HG03280 (cell line): ENCODE data around the gene KIF14.
"Not testable (repeated sequence)": the region's sequence is repeated elsewhere in the genome, so short reads cannot be mapped to it uniquely, and the experiment has no call there.

Experiments used
- ATAC-seq: cut with Tn5 transposase; IDR thresholded peaks from one replicate; pipeline ENCODE4 v1.9.1; 2021; ENCODE audit warnings: mild to moderate bottlenecking, moderate library complexity; ENCODE audit not compliant: unreplicated experiment

Gene KIF14

GRCh38 chr1:200547386-200547785 is 73.2 kb downstream of the KIF14 start:
- no peak for ATAC-seq

- ATAC-seq, result no peak
These were observed 74.0 kb downstream of the KIF14 start for GRCh38 chr1:200546577-200546976.

- no peak for ATAC-seq
These were observed 78.4 kb downstream of the KIF14 start for GRCh38 chr1:200542162-200542561.

DNA sequence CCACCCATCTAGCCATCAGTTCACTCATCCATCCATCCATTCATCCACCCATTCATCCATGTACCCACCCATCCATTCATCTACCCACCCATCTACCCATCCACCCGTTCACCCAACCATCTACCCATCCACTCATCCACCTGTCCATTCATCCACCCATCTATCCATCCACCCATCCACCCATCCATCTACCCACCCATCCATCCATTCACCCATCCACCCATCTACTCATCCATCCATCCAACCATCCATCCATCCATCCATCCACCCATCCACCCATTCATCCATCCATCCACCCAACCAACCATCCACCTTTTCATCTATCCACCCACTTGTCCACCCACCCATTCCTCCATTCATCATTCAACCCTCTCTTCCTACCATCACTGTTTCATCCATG is 80.3 kb downstream of the KIF14 start:
- ATAC-seq, result no peak

GRCh38 chr1:200538179-200538578 is 82.4 kb downstream of the KIF14 start:
- ATAC-seq, result no peak

GRCh38 chr1:200535605-200536004 is 84.9 kb downstream of the KIF14 start:
- ATAC-seq, result no peak

DNA sequence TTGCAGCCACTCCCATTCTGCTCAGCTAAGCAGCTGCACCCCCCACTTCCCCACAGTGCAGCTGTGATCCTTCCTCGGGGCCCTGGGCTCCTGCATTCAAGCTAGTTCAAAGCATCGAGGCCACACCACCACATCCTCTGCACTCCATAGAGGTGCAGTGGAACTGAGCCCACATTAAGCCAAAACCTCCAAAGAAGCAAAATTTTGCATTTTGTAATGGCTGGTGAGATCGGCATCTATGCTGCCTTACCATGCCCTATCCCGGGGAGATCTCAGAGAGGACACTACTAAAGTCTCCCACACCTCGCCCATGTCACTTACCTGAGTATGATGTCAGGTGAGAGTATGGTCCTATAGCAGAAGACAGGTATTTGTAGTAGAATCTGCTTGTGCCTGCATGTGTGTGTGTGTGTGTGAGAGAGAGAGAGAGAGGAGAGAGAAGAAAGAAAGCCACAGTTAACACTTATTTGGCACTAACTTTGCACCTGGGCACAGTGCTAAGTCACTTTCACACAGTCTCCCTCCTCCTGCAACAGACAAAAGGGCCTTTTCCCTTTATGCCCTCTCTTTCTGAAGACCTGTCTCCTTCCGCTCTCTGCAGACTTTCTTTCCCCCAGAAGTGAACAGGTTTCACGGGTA is 89.8 kb downstream of the KIF14 start:
- ATAC-seq, result no peak

DNA sequence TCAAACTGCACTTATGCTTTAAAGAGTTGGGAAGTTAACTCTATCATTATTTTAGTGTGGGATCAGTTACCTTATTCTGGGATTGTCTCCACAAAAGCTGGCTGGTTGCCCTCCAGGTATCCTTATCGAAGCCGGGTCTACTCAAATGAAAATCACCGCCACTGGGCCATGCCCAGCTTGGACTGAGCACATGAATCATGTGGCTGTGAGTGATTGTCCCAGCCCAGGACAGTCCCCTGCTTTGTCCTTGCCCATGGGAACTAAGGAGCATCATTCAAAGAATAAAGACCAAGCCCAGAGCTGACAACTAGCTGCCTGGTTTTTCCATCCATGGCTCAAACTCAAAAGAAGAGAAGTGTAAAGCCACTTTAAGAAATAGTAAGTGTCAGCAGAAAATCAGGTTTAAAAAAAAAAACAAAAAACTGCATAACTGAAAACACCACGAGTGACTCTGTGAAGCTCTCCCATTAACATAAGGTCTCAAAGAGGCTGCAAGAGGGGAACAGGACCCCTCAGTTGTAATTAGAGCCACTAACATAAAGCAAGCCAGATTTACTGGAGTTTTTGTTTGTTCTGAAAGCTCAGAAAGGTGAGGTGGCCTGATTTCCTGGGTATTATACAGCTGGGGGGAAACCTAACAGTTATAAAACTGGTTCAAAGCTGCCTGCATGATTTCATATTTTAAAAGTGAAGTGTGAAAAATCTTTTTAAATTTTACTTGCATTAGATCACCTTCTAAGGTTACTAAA is 91.5 kb downstream of the KIF14 start:
- ATAC-seq, result no peak

GRCh38 chr1:200527670-200528069 is 92.9 kb downstream of the KIF14 start:
- ATAC-seq, result no peak

DNA sequence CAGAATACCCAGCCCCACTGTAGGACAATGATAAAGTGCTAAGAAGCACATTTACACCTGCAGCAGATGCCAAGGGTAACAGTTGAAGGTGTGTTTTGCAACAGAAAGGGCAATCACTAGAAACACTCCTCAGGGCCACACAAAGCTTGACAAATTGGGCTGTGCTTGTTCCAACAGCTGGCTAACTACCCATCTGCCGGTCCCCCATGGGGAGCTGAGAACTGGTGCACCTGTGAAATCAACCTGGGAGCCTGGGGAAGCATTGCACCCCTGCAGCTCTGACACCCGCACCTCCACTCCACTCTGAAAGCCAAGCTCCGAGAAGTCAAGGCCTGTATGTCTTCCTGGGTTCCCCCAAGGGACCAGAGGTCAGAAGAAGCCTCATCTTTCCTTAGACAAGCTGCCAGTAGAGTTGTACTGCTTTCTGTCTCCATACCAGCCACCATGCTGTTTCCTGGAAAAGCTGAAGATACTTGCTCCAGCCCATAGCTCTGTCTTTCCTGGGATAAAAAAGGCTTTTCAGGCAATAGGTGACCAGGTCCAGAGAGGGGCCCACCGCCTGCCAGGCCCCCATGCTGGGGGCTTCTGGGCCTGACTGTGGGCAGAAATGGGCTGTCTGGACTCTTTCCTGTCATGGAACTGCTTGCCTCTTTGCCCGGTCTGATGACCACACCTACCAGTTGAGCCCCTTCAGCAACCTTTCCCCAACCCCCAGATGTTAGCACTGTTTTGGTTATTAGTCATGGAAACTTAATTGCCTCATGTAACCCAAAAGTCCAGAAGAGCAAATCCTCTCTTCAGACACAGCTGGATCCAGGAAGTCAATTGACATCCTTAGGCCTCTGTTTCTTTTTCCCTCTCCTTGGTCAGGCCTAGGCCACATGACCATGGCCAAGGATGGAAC is 93.6 kb downstream of the KIF14 start:
- ATAC-seq, result no peak

- ATAC-seq, result no peak
These were observed 95.2 kb downstream of the KIF14 start for GRCh38 chr1:200525090-200525987.

GRCh38 chr1:200524551-200524950 is 96.0 kb downstream of the KIF14 start:
- ATAC-seq, result not testable (repeated sequence)

DNA sequence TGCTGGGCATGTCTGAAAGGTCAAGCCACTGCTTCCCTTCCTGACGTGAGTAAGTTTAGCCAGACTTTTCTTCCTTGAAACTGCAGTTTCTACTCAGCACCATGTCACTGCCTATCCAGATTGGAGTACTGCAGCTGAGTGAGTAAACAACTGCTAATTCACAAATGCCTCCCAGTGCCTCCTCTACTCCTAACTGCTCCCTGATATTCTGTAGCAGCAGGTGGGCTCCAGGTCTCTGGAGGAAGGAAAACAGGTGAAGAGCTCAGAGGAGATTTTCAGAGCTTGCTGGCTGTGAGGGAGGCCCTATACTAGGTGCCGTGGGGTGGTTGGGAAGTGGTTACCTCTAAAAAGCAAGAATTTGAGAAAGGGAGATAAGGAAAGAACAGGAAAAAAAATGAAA is 96.5 kb downstream of the KIF14 start:
- no peak for ATAC-seq

GRCh38 chr1:200520735-200521134 is 99.8 kb downstream of the KIF14 start:
- no peak for ATAC-seq

DNA sequence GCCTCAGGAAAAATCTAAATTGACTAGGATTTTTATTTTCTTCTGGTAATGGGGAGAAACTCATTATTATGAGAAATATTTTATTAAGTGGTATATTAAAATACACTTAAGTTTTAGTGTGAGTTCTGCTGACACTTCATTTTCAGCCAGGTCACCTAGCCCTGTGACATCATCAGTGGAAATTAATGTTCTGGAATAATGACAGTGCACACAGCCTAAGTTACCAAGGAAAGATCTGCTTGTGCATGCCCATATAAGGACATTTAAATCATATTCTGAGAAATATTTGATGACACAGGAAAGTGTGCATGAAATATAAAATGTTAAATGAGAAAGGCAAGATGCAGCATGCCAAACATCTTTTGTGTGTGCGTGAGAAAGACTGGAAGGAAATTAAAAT is 102.0 kb downstream of the KIF14 start:
- ATAC-seq, result no peak

GRCh38 chr1:200512191-200512590 is 108.4 kb downstream of the KIF14 start:
- ATAC-seq, result no peak

GRCh38 chr1:200510228-200510623 is 110.3 kb downstream of the KIF14 start:
- peak; percentile 93 for ATAC-seq

- no peak for ATAC-seq
These were observed 114.1 kb downstream of the KIF14 start for GRCh38 chr1:200506471-200506870.

- no peak for ATAC-seq
These were observed 115.3 kb downstream of the KIF14 start for GRCh38 chr1:200505257-200505656.
